SKM-1 (cell line): ENCODE measurements around the gene VSTM2A.
"Not testable (repeated sequence)": the region's sequence is repeated elsewhere in the genome, so short reads cannot be mapped to it uniquely, and the experiment has no call there.

Source experiments
- DNase-seq: peaks from one replicate; lab custom pipeline; 2025; ENCODE audit not compliant: unreplicated experiment; lab: John Stamatoyannopoulos, UW

Gene VSTM2A

GRCh38 chr7:54541669-54542625, at the start of gene VSTM2A:
TSS of gene VSTM2A (plus strand) at chr7:54542375. CDS start at chr7:54542731, 356 bp downstream.
- no peak for DNase-seq

GRCh38 chr7:54504531-54504930, 37.6 kb upstream of the VSTM2A start:
- not testable (repeated sequence) for DNase-seq

DNA sequence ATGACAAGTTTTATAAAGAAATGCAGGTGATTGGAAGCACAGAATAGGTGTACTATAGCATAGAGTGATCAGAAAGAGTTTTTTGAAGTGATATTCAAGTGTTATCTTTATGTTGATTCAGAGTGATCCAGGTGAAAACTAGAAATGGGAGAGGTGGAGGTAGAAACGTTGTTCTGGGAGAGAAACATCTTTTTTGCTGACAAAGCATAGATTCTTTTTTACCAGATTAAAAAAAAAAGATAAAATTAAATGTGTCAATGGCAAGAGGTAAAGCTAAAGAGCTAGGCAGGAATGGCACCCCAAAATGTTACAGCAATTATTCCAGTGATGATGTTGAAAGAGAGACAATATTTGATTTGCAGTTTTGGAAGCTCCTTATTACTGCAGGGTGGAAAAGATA, 12.6 kb upstream of the VSTM2A start:
- no peak for DNase-seq

GRCh38 chr7:54538122-54538521, 4.1 kb upstream of the VSTM2A start:
- DNase-seq, result no peak

DNA sequence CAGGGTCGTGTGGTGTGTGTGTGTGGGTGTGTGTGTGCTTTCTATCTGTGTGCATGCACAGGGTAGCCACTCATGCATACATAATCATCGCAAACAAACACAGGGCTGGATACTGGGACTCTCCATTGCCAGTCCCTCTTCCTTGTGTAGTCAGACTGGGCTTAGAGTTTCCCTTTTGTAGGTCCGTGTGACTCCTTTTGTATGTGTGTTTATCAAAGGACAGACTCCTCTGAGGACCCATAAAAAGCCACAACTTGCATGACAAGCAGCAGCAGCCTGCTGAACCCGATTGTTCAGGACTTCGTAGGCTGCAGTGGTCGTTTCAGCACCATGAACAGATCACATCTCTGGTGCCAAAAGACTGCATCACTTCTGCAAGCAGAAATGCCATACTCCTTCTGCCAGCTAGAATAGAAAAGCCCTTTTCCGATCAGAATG, 895 bp downstream of the VSTM2A start:
- no peak for DNase-seq

GRCh38 chr7:54544149-54544526, 2.0 kb downstream of the VSTM2A start:
- no peak for DNase-seq

- DNase-seq, result no peak
These were observed 2.5 kb downstream of the VSTM2A start for GRCh38 chr7:54544527-54545240.

DNA sequence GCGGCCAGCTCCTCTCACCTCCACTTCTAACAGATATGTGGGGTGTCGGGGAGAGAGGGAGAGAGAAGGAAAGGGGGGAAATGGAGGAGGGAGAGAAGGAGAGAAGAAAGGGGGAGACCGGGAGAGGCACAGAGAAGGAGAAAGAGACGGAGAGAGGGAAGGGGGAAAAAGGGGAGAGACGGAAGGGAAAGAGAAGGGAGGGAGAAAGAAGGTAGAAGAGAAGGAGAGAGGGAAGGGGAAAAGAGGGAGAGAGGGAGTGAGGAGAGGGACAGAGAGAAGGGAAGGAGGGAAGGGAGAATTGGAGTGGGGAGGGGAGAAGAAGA, 3.0 kb downstream of the VSTM2A start:
- DNase-seq, result no peak

DNA sequence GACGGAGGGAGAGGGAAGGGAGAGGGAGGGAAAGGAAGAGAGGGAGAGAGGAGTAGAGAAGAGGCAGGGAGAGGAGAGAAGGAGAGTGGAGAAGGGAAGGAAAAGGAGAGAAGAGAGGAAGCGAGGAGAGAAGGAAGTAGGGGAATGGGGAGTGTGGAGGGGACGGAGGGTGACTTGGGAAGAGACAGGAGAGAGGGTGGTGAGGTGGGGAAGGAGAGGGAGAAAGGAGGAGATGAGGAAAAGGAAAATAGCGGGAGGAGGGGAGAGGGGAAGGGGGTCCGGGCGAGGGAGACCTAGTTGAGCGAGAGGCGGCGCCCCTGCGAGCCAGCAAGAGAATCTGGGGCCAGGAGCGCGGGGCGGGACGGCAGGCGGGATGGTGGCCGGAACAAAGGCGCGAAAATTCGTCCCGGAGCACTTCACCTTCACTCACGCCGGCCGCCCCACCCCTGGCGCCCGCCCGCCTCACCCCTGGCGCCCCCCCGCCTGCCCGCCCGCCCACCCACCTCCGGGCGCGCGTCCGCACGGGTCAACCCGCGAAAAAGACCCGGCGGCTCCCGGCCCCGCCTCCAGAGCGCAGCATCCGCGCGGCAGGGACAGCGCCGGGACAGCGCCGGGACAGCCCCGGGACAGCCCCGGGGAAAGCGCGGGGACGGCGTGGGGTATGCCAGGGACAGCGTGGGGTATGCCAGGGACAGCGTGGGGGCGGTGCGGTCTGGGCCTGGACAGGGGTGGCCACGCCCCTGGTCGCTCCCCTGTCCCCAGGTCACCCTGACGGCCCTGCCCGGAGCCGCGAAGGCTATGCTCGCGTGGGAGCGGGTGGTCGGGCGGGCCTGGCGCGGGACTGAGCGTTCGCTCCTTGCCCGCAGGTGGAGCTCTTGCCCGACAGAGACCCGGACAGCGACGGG, 4.2 kb downstream of the VSTM2A start:
- no peak for DNase-seq

- no peak for DNase-seq
These were observed 4.8 kb downstream of the VSTM2A start for GRCh38 chr7:54546986-54547314.

- DNase-seq, result no peak
These were observed 8.3 kb downstream of the VSTM2A start for GRCh38 chr7:54550471-54550870.

DNA sequence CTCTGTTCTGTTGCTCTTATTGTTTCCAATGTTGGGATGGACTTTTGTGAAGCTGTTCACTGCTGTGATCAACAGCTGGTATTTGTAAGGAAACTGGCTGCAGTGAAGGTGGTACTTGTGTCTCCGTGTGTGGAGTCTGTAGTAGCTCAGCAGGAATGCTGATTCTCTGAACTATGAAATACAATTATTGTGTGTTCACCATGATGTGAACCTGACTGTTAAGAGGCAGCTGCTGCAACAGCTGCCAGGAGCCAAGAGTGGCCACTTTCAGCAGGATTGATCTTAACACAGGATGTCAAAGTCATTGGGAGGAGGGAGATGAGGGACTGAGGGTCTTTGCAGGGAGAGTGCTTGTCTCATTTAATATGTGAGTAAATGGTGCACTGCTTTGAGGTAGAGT, 13.9 kb downstream of the VSTM2A start:
- DNase-seq, result no peak

DNA sequence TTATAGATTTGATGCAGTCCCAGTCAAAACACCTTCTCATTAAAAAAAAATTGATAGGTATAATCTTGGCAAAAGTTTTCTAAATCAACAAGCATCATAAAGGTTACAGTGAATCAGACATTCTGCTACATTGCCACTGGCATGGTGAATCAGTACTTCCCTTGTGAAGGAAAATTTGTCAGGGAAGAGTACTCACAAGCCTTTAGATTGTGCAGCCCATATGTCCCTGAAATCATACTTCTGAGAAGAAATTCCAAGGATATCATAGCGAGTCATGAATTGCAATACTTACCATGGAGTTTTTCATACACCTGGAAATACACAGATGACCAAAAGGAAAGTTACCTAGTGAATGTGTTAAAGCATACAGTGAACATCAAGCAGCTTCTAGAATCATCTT, 17.2 kb downstream of the VSTM2A start:
- no peak for DNase-seq

DNA sequence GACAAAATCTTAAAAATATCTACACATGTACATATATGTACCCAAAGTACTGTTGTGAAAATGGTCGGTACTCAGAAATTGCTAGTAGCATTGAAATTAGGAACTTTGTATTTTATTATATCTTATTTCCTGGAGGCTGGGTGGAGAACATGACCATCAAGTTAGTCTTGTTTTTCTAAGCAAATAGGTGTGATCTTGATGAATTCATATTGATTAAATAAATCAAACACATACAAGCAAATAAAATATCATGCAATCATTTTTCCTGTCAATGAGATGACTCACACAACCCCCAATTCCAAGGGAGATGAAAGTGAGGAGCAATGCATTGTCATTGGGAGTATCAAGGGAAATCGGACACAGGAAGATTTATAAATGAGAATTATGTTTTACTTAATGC, 18.0 kb downstream of the VSTM2A start:
- DNase-seq, result no peak

DNA sequence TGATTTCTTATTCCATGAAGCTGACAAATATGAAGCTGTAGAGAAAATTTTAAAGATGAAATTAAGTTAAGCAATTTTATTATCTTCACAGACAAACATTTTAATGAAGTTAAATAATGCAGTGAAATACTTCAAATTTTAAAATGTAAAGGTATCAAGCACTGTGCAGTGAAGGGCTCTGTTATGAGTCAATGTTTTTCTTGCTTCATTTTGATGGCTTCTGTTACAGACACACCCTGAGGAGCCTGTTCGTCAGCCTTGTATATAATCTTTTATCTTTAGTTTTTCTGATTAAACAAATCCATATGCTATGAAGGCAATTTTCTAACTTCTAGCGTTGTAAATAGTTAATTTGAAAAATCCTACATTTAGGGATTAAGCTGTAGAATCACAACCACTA, 18.5 kb downstream of the VSTM2A start:
- no peak for DNase-seq

GRCh38 chr7:54563329-54563916, 21.2 kb downstream of the VSTM2A start:
- DNase-seq, result no peak

GRCh38 chr7:54565432-54565831, 23.3 kb downstream of the VSTM2A start:
- no peak for DNase-seq

DNA sequence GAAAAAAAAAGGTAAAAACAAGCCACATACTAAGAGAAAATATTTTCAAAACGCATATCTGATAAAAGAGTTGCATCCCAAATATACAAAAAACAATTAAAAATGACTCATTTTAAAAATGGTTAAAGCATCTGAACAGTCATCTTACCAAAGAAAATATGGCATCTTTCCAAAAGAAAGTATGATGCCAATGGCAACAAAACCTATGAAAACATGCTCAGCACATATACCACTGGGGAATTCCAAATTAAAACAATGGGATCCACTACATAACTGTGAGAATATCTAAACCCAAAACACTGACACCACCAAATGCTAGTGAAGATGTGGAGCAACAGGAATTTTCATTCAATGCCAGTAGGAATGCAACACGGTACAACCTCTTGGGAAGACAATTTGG, 39.3 kb downstream of the VSTM2A start:
- no peak for DNase-seq

DNA sequence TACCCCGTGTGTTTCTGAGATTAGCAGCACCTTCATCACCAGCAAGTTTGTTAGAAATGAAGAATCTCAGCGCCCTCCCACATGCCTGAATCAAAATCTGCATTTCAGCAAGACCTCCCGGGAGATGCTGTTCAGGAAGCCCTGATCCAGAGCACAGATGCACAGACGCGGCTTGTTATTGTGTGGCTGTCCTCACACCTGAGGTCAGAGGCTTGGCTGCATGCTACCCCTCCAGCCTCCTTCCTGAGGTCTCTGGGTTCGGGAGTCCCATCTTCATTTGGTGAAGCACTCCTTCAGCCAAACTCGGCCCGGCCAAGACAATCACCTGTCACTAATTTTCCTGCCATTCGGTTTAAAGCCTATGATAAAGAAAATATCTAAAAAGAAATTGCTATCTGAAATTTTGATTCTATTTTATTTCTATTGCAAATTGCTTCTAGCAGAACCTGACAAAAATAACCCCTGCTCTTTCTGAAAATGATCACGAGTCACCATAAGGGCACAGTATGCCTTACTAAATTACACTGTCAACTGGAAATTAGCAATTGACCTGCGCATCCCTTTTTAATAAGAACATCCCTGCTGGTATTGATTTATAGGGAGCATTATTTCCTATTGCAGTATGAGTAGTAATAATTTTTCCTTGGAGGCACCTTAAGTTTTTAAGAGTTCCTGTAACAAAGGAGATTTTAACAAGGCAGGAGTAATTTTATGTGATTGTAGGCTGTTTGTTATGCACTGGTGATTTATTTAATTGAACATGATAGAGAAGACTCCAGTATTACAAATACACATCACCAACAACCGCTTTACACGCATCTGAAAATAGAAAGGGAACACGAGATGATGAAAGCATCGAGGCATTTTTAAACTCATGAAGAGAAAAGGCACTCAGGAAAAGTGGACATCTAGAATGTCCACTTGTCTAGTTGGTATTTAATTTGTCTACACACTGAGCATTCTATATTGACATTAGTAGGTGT, 49.5 kb downstream of the VSTM2A start:
- no peak for DNase-seq

- DNase-seq, result peak; percentile 4
These were observed 54.6 kb downstream of the VSTM2A start for GRCh38 chr7:54596747-54597146.
